Fibroblast of lung (primary cell): ENCODE data around the gene EPHB1. TPM values are rescaled to one million over a fixed set of nuclear protein-coding genes. Genes with fewer than 3 reads are reported as not detected.

Experiments used
- DNase-seq, 2 donors: peaks; one replicate each; pipeline versions ENCODE4 v3.0.0 to v3.0.0-alpha.2; 2010; ENCODE audit warnings: low read depth in 2 of 2
- H2AFZ ChIP-seq: 2 replicates; pipeline ENCODE4 v1.5.1; 2012; ENCODE audit warnings: low read length, control low read depth, inconsistent platforms
- H3K27ac ChIP-seq: 2 replicates; pipeline ENCODE4 v1.5.1; 2011; ENCODE audit warnings: low read length, control low read depth; ENCODE audit not compliant: insufficient read depth
- H3K27me3 ChIP-seq: 2 replicates; pipeline ENCODE4 v1.5.1; 2011; ENCODE audit warnings: mild to moderate bottlenecking, low read length; ENCODE audit not compliant: control insufficient read depth, insufficient read depth
- H3K36me3 ChIP-seq: 2 replicates; pipeline ENCODE4 v1.5.1; 2011; ENCODE audit warnings: low read length; ENCODE audit not compliant: control insufficient read depth, insufficient read depth
- H3K4me1 ChIP-seq: 2 replicates; pipeline ENCODE4 v1.5.1; 2011; ENCODE audit warnings: low read length; ENCODE audit not compliant: control insufficient read depth, insufficient read depth; ENCODE audit errors: extremely low read depth
- H3K4me2 ChIP-seq: 2 replicates; pipeline ENCODE4 v1.5.1; 2011; ENCODE audit warnings: low read length, control low read depth; ENCODE audit not compliant: insufficient read depth; ENCODE audit errors: extremely low read depth
- H3K4me3 ChIP-seq, 4 experiments: fragments of 200-600 bp in 1 of 4; sonication (generic) in 1 of 4; replicated peaks in 1 of 4; 2 replicates each; pipeline ENCODE4 v1.5.1; 2011 to 2016; ENCODE audit warnings: low read length in 4 of 4, low read depth in 3 of 4, mild to moderate bottlenecking in 3 of 4, control low read depth in 2 of 4, inconsistent platforms in 1 of 4, mixed read lengths in 1 of 4; ENCODE audit not compliant: insufficient read depth in 1 of 4; ENCODE audit errors: control extremely low read depth in 1 of 4
- H3K79me2 ChIP-seq: 2 replicates; pipeline ENCODE4 v1.5.1; 2012; ENCODE audit warnings: mild to moderate bottlenecking, low read length, inconsistent platforms; ENCODE audit not compliant: control insufficient read depth, insufficient read depth
- H3K9ac ChIP-seq: 2 replicates; pipeline ENCODE4 v1.5.1; 2011; ENCODE audit warnings: mild to moderate bottlenecking, low read length, control low read depth; ENCODE audit not compliant: insufficient read depth
- H3K9me3 ChIP-seq: 2 replicates; pipeline ENCODE4 v1.5.1; 2012; ENCODE audit warnings: low read depth, low read length; ENCODE audit not compliant: control insufficient read depth, insufficient read depth
- H4K20me1 ChIP-seq: 2 replicates; pipeline ENCODE4 v1.5.1; 2011; ENCODE audit warnings: low read length; ENCODE audit not compliant: control insufficient read depth, insufficient read depth; ENCODE audit errors: extremely low read depth
- CTCF ChIP-seq, 2 donors: IDR thresholded peaks in 1 of 2; conservative IDR thresholded peaks in 1 of 2; 1 replicate in 1 of 2; 2 replicates in 1 of 2; pipeline ENCODE4 v1.5.1; 2011 to 2012; ENCODE audit warnings: low read length in 2 of 2, control low read depth in 1 of 2, inconsistent platforms in 1 of 2, low read depth in 1 of 2, mild to moderate bottlenecking in 1 of 2
- EZH2 ChIP-seq: IDR thresholded peaks from 2 replicates; pipeline ENCODE4 v1.5.1; 2012; ENCODE audit warnings: low read length, control low read depth, mild to moderate bottlenecking; ENCODE audit errors: missing control alignments
- polyA plus RNA-seq, 2 donors: library from polyadenylated mRNA; depleted of rRNA in 1 of 2; stranded (reverse) in 1 of 2; unstranded in 1 of 2; fragments of >200 nt; gene quantifications; 2 replicates each; pipeline ENCODE4 v1.2.1, GENCODE V29; 2011 to 2012; ENCODE audit warnings: missing spikeins in 1 of 2
- total RNA-seq: library from RNA; depleted of rRNA; stranded (reverse); fragments of >200 nt; gene quantifications from 2 replicates; pipeline ENCODE4 v1.2.1, GENCODE V29; 2014

Gene EPHB1
- total and polyA plus RNA-seq, 2 donors (not counting 1 experiment from before 2014, with no cell fraction given), result 0.14 to 0.50 TPM

GRCh38 chr3:134991472-134992010 is 196.5 kb downstream of the EPHB1 start:
- Histone ChIP-seq H3K79me2 (no peaks in the 10 kb centered on the region), H3K27me3 (no peaks in the 10 kb centered on the region), H3K4me3 (no peak overlapping the region), H3K9me3 (no peaks in the 10 kb centered on the region), H3K4me2 (no peak overlapping the region), H3K27ac (no peak overlapping the region), H3K4me1 (no peaks in the 10 kb centered on the region), H3K9ac (no peak overlapping the region), H2AFZ (no peak overlapping the region), H3K36me3 (no peaks in the 10 kb centered on the region), H4K20me1 (no peaks in the 10 kb centered on the region)
- DNase-seq, result no peak
- TF ChIP-seq CTCF (conservative IDR thresholded peaks at IDR 0.05 in 1 of 2, IDR thresholded peaks at IDR 0.05 in 1 of 2; ENCODE audit: low read depth in 1 of 2, low read length in 2 of 2) (no peak), EZH2 (no peak)

- Histone ChIP-seq H3K27ac (no peak overlapping the region), H4K20me1 (no peaks in the 10 kb centered on the region), H3K4me2 (no peak overlapping the region), H3K4me1 (no peaks in the 10 kb centered on the region), H3K4me3 (no peak overlapping the region), H3K36me3 (no peaks in the 10 kb centered on the region), H2AFZ (no peak overlapping the region), H3K79me2 (no peaks in the 10 kb centered on the region), H3K27me3 (no peaks in the 10 kb centered on the region), H3K9ac (no peak overlapping the region), H3K9me3 (no peaks in the 10 kb centered on the region)
- no peak for DNase-seq
- no peak for TF ChIP-seq EZH2
- no peak for TF ChIP-seq CTCF (conservative IDR thresholded peaks at IDR 0.05 in 1 of 2, IDR thresholded peaks at IDR 0.05 in 1 of 2; ENCODE audit: low read depth in 1 of 2, low read length in 2 of 2)
These were observed 197.1 kb downstream of the EPHB1 start for GRCh38 chr3:134992180-134992579.

GRCh38 chr3:134992586-134992985 is 197.5 kb downstream of the EPHB1 start:
- Histone ChIP-seq H3K36me3 (no peaks in the 10 kb centered on the region), H3K9ac (no peak overlapping the region), H2AFZ (no peak overlapping the region), H3K27ac (no peak overlapping the region), H3K4me1 (no peaks in the 10 kb centered on the region), H3K9me3 (no peaks in the 10 kb centered on the region), H3K4me2 (no peak overlapping the region), H4K20me1 (no peaks in the 10 kb centered on the region), H3K4me3 (no peak overlapping the region), H3K79me2 (no peaks in the 10 kb centered on the region), H3K27me3 (no peaks in the 10 kb centered on the region)
- DNase-seq, result no peak
- TF ChIP-seq CTCF (conservative IDR thresholded peaks at IDR 0.05 in 1 of 2, IDR thresholded peaks at IDR 0.05 in 1 of 2; ENCODE audit: low read depth in 1 of 2, low read length in 2 of 2) (no peak), EZH2 (no peak)
